Activated CD8-positive, alpha-beta memory T cell treated with anti-CD3 and anti-CD28 coated beads, Interleukin-2, amount 50 U/mL, for 4 hours (primary cell): Measurements from ENCODE around the gene ZP2.
"Not testable (repeated sequence)": the region's sequence is repeated elsewhere in the genome, so short reads cannot be mapped to it uniquely, and the experiment has no call there.

Experiments used
- DNase-seq: peaks from one replicate; pipeline ENCODE4 v3.0.0-alpha.2; 2020

ZP2 gene

DNA sequence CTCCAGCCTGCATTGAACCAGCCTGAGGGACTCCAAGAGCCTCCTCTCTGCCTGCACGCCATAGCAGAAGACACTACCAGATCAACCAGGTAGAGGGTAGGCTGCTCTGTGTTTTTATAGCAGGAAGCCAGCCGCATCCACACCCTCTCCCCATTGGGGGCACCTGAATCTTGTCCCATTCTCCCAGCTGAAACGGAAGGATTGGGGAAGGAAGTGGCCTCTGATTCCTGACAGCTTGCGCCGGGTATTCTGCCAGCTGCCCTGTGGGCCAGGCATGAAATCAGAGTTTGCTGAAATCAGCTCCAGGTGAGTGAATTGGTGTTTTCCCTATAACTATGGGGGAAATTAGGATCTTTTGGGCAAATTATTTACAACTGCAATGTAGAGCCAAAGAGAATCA lies at the start of gene ZP2:
TSS of gene ZP2 (minus strand) at position 89 of the 400 bp plus-strand sequence. CDS start at position 62, 27 bp downstream.
- DNase-seq = no peak

DNA sequence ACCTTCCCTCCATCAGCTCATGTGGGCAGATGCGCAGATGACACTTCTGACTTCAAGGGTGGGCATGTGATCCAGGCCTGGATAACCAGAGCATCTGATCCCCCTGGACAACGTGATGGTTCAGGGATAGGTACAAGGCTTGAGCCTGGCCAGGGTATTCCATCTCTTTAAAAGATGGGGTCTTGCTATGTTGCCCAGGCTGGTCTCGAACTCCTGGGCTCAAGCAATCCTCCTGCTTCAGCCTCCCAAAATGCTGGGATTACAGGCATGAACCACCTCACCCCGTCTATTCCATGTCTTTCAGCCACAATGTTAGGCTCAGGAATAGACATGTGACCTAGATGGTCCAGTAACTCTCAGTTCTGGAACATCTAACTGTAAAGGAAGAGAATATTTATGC lies 45.9 kb upstream of the ZP2 start:
- no peak for DNase-seq

DNA sequence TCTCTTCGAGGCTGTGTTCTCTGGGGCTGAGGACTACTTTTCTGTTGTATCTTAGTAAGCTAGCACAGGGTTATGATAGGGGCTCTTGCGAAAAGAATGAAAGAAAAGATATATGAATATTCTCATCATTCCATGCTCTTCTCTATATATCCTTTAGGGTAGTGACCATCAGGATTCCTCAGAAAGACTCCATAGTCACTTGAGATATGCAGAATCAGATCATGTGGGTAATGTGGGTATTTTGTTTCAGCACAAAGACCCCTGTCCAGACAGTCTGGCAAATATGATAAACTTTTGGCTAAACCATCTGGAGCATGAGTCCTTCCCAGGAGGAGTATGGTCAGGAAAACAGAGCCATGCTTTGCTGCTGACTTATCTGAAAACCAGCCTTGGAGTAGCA lies 45.3 kb upstream of the ZP2 start:
- no peak for DNase-seq

DNA sequence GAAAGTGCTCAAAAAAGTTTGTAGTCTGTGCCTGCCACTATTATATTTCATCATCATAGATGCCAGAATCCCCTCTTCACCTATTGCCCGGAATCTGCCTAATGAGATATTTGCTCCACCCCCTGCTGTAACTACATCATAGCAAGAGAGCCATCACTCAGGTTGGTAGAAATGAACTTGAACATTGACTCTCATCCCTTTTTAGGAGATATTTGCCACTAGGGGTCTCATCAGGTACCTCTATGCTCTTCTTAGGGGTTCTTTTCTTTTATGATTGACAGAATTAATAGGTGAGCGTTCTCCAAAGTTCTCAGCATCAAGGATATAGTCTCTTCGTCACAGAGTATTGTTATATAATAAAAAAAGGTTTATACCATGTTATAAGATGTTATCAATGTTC lies 42.1 kb upstream of the ZP2 start:
- no peak for DNase-seq

DNA sequence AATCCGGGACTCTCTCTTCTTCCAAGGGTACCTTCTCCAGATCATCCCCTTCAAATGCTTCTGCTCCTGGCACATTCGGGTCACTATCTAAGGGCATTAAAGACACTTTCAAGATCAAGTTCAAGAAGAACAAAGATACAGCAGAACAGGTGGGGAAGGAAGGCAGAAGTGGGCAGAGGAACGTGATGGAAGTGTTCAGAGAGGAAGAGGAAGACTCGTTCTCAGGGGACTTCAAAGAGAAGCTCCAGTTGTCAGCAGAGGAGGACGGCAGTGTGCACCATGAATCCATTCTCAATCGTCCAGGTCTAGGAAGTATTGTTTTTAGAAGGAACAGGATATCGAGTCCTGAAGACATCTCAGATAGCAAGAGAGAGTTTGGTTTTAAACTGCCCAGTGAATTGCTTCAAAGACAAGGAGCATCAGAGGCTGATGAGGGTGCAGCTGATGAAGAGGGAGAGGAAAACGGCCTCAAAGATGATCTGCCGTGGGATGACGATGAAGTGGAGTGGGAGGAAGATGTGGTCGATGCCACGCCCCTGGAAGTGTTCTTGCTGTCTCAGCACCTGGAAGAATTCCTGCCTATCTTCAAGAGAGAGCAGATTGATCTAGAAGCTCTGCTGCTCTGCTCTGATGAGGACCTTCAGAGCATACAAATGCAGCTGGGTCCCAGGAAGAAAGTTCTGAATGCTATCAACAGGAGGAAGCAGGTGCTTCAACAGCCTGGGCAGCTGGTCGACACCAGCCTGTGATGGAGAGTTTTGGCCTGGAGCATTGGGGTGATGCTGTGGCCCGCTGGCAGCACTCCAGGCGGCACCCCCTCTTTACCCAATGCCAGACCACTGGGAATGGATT lies 38.9 kb upstream of the ZP2 start:
- DNase-seq = no peak

DNA sequence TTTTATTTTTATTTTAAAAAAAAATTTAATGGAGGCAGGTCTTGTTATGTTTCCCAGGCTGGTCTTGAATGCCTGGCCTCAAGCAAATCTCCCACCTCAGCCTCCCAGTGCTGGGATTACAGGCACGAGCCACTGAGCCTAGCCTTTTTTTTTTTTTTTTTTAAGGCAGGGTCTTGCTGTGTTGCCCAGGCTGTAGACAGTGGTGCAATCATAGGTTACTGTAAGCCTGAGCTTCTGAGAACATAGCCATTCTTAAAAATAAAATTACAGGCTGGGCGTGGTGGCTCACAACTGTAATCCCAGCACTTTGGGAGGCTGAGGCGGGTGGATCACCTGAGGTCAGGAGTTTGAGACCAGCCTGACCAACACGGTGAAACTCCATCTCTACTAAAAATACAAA lies 36.8 kb upstream of the ZP2 start:
- DNase-seq = not testable (repeated sequence)

DNA sequence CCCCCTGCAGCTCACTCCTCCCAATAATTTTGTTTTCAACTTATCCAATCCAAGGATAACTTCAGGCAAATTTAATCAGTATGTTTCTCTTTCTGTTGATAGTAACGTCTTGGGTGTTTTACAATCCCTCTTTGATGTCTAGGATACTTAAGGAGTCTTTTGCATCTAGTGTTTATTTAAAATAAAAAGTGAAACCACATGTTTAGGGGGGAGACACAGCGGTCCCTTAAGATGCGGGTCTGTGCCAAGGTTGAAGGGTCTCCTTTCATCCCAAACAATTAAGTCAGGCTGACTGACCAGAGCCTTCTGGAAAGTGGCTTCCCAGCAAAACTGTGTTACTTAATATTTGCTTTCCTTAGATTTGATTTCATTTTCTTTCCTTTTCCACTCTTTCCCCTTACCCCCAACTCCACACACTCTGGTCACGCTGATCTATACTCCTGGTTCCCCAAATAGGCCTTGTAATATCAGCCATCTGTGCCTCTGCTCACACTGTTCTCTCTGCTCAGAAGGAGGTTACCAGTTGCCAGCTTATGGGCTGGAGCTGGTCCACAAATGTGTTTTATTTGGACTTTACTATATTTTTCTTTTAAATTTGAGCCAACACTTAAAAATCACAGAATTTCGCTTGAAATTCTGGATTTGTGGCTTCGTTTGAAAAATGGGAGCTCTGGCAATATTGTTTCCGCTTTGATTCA lies 33.3 kb upstream of the ZP2 start:
- no peak for DNase-seq

DNA sequence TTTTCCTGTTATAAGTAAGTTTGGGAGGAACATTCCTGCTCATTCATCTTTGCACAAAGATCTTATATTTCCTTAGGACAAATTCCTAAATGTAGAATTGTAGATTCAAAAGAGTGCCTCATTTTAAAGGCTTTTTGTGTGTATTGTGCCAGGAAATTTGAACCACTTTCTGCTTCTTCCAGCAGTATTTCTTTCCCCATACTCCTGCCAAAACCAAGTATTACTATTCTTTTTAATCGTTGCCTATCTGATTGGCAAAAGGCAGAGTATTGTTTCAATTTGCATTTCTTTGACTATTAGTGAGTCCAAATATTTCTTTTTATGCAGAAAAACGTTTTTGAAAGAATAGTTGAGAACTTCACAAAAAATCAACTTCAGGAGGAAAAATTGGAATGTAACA lies 31.4 kb upstream of the ZP2 start:
- DNase-seq = no peak

DNA sequence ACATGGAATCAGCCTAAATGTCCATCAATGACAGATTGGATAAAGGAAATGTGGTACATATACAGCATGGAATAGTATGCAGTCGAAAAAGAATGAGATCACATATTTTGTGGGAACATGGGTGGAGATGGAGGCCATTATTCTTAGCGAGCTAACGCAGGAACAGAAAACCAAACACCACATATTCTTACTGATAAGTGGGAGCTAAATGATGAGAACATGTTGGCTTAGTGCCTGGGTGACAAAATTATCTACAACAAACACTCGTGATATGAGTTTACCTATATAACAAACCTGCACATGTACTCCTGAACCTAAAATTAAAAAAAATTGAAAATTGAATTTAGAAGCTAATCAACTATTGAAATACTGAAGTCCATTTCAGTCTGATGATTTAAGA lies 28.3 kb upstream of the ZP2 start:
- DNase-seq = no peak

DNA sequence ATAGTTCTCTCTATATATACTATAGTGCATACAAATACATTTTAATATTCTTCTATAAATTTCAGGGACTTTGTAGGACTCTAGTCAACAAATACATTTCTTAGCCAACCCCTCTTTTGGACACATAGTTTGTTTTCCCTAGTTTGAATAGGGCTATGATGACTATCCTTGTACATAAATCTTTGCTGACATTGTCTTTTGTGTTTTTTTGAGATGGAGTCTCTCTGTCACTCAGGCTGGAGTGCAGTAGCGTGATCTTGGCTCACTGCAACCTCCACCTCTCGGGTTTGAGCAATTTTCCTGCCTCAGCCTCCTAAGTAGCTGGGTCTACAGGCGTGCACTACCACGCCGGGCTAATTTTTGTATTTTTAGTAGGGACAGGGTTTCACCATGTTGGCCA lies 25.5 kb upstream of the ZP2 start:
- no peak for DNase-seq

DNA sequence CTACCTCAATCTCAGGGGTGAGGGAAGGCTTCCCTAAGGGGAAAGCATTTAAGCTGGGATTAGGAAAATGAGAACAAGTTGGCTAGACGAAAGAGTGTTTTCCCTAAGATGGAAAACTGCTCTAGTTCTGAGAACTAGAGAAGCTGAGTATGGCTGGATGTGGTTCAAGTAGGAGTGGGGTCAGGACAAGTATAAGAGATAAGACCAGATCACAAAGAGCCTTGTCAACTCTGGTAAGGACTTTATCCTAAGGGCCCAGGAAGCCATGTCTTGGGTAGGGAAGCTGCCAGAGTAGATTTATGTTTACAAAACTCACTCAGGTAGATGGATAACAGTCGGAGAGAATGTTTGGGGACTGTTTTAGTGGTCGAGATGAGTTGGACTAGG lies 23.8 kb upstream of the ZP2 start:
- DNase-seq = no peak

DNA sequence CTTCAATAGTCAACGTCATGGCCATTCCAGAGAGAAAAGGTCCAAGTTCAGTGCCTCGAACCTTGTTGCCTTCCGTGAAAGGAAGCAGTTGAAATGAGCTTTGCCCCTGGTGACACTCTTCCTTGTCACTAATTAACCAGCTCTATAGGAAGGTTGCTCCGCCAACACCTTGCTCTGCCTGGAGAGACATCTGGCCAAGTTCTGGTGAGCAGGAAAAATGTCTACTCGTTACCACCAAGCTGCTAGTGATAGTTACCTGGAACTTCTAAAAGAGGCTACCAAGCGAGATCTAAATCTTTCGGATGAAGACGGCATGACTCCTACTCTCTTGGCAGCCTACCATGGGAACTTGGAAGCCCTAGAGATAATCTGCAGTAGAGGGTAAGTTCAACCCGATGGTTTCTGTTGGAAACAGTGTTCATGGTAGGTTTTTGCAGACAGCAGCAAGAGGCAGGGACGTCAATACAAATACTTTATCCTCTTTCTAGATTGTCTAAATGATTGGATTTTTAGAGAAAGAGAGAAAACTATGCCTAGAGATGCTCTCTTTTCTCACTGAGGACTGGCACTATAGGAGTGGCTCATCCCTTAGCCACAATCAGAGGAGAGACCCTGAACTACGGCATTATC lies 22.3 kb upstream of the ZP2 start, which contains the start of gene ANKS4B:
TSS of gene ANKS4B (plus strand) at position 179 of the 630 bp plus-strand sequence. CDS start at position 218, 39 bp downstream.
- no peak for DNase-seq

DNA sequence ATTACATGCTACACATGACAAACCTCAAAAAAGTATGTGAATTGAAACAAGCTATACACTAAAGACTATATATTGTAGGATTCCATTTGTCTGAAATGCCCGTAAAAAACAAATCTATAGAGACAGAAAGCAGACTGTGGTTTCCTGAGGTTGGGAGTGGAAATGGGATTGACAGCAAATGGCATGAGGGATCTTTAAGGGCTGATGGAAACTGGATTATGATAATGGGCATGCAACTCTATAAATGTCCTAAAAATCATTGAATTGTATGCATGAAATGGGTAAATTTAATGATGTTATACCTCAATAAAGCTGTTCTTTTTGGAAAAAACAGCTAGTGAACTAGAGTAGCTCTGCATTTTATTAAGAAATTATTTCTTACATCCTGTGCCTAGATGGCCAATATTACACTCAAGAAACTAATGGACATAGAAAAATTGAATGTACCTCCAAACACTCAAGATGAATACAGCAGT lies 21.7 kb upstream of the ZP2 start:
- DNase-seq = no peak

DNA sequence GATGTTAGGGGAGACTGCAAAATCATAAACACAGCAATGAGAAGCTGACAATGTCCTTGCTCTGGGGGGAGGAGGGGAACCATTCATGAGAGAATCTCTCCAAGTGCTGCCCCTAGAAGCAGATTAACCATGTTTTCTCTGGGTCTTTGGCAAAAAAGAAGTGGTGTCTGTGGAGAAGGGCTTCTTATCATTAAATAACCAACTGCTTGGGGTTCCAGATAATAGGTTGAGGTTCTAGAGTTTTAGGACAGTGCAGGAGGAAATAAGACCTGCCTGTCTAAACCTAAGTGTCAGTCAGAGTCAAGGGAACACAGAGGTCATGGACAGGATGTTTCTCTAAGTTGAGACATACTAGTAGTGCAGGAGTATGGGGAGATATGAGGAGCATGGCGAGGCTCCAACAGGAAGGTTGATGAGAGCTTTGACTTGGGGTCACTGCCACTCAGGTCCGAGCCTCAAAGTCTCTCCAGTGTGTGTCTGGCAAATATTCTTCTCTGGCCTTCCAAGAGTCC lies 17.0 kb upstream of the ZP2 start:
- no peak for DNase-seq

DNA sequence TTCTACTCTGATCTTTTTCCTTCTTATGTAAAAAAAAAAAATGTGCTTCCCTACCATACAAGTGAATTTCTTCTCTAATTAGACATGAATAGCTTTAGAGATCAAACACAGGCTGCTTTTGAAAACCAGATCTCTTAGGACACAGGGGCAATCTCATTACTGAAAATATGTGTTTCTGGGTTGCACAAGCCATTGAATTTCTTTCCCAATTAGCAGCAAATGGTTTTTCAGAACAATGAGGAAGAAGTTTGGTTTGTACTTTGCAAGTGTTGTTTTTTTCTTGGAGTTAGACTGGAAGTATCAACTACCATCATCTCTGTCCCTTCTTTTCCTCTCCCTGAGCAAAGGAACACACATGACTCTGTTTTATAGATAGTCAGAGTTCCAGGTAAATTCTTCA lies 16.5 kb upstream of the ZP2 start:
- no peak for DNase-seq

DNA sequence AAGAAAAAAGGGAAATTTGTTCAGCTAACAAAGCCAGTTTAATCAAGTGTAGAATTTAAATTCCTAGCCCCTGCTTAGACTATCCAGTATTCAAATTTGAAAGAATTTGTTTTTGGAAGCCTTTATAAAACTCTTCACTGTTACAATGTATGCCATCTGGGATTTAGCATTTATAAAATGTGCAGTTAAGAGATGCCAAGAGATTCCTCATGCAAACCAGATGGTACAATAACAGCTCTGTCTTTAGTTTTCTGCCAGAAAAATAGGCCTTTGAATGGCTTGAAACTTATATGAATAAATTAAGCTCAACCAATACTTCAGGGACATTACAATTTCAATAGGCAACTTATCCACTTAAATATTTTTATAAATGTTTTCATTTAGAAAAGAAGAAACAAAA lies 15.4 kb upstream of the ZP2 start:
- no peak for DNase-seq

DNA sequence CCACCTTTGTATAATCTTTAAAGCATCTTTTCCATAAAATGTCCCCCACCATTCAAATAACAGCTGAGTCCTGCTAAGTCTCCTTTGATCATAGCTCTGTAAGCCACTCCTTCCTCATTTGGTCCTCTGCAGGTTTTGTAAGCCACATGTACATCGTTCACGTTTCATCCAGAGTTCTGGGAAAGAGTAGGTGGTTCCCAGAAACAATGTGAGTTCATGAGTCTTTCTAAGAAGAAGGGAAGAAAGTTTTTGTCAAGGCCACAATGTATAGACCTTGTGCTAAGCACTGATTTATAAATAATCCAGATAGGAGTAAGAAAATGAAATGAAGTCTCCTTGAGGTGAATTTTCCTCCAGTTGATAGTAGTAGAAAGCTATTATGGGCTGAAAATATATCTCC lies 13.4 kb upstream of the ZP2 start:
- DNase-seq = no peak

DNA sequence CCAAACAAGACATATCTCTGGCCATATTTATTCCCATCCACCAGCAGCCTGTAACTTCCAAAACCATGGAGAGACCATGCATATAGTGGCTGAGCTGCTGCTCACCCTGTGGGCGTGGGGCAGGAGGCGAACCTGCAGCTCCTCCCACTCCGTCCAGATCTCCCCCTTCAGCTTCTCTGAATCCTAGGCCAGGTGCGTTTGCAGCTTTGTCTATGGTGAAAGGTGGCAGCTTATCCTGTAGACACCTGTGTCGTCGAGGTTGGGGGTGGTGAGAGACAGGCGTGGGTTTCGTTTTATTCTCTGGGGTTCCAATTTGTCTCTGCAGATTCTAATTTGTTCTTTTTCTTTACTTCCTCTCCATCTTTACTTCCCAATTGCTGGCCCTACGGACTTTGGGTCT lies 12.4 kb upstream of the ZP2 start:
- no peak for DNase-seq

DNA sequence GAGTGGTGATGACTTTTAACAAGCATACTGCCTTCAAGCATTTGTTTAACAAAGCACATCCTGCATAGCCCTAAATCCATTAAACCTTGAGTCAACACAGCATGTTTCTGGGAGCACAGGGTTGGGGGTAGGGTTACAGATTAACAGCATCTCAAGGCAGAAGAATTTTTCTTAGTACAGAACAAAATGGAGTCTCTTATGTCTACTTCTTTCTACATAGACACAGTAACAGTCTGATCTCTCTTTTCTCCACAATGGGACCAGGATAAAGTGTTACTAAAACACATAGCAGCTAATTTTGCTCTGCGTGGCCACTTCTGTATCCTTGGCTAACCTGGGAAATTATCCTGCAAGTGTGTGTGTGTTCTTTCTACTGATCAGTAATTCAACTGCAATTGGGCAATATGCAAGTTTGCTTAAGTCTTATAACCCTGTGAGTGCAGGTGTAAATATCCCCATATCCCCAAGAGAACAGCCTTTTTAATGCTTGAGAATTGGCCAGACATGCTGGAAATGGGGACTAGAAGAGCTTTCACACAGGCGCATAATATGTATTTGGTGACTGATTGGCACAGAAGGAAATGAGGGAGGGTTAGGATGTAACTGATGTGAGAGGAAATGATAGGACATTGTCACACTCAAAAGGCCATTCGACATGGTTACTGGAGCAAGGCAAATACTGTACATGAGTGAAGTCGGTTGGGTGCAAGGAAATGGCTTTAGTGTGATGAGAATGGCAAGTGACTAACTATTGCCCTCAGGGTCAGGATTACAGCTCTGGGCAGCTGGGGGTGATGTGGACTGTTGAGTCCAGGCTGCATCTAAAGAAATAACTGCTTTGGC lies 11.3 kb upstream of the ZP2 start:
- DNase-seq = no peak

DNA sequence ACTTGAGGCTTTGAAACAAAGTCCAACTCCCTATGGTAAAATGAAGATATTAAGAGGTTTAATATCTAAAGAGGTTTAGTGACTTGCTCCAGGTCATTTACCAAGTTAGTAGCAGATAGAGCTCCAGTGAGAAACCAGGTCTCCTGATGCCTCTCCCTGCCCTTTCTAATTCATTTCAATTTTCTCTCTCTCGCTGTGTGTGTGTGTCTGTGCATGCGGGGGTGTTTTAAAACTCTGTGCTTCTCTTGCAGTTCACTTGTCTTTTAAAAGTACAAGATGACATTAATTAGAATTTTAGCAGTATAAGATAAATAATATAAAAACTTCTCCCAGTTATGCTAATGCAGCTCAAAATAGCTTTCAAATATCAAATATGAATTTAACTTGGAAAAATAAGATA lies 8.2 kb upstream of the ZP2 start:
- DNase-seq = no peak

DNA sequence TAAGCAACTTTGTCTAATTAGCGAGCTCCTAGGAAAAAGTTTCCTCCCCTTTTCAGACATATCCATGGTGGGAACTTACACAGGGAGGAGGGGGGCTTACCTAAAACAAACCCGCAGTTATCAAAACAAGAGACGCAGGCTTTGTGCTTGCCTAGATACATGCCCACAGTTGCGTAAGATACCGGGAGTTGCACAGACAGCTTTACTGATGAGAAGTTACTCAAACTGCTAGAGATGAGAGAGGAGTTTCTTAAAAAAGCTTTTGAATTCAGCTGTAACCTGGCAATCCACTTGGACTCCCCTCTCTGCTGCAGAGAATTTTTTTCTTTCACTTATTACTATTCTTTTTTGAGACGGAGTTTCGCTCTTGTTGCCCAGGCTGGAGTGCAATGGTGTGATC lies 6.8 kb upstream of the ZP2 start:
- no peak for DNase-seq

DNA sequence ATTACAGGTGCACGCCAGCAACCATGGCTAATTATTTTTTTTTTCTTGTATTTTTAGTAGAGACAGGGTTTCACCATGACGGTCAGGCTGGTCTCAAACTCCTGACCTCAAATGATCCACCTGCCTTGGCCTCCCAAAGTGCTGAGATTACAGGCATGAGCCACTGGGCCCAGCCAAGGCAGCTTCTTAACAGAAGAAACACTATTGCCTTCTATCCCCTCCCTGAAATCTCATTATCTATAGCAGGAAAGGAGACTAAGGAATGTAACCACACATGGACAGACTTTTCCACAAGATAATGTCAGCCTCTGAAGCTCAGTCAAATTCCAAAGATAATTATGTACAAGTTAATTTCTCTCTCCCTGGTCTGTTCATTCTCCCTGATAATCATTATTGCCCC lies 5.7 kb upstream of the ZP2 start:
- no peak for DNase-seq

DNA sequence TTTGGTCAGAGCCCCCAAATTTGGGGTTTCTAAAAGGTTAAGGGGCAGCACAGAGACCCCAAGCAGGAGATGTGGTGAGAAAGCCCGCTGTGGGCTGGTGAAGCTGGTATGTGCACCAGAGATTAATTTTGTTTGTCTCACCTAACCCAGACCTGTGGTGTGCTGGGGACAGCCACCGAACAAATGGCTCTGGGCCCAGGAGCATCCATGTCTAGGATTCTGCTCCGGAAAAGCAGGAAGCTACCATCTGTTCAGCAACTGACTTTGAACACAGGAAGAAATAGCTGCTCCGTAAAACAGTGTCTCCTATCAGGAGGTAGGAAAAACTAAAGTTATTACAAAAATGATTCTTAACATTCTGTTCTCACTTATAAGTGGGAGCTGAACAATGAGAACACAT lies 2.7 kb upstream of the ZP2 start:
- DNase-seq = no peak
